GM21367 (cell line): ENCODE measurements around the gene PCSK6.

Experiments used
- ATAC-seq: cut with Tn5 transposase; IDR thresholded peaks from one replicate; pipeline ENCODE4 v1.9.1; 2021; ENCODE audit not compliant: unreplicated experiment

Gene PCSK6

DNA sequence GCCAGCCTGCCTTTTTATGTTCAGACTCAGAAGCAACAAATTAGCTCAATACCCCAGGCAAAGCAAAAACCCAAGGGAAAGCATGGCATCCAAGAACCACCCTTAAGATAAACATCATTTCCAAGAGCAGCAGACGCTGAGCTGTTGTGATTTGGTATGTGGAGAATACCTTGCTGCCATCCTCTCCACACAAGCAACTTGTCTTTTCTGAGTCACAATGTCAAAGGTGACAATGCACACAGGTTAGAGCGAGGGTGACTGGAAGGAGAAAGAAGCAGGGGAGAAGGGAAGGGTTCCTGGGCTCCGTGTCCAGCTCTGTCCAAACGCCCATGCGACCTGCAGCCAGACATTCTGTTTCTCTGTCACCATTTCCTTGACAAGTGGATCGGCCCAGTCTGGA, 6.0 kb downstream of the PCSK6 start:
- ATAC-seq, result no peak

- no peak for ATAC-seq
These were observed 6.8 kb downstream of the PCSK6 start for GRCh38 chr15:101482526-101483371.

- no peak for ATAC-seq
These were observed 7.5 kb downstream of the PCSK6 start for GRCh38 chr15:101481917-101482525.

GRCh38 chr15:101481381-101481705, 8.2 kb downstream of the PCSK6 start:
- ATAC-seq, result no peak

GRCh38 chr15:101480613-101481380, 8.7 kb downstream of the PCSK6 start:
- no peak for ATAC-seq

DNA sequence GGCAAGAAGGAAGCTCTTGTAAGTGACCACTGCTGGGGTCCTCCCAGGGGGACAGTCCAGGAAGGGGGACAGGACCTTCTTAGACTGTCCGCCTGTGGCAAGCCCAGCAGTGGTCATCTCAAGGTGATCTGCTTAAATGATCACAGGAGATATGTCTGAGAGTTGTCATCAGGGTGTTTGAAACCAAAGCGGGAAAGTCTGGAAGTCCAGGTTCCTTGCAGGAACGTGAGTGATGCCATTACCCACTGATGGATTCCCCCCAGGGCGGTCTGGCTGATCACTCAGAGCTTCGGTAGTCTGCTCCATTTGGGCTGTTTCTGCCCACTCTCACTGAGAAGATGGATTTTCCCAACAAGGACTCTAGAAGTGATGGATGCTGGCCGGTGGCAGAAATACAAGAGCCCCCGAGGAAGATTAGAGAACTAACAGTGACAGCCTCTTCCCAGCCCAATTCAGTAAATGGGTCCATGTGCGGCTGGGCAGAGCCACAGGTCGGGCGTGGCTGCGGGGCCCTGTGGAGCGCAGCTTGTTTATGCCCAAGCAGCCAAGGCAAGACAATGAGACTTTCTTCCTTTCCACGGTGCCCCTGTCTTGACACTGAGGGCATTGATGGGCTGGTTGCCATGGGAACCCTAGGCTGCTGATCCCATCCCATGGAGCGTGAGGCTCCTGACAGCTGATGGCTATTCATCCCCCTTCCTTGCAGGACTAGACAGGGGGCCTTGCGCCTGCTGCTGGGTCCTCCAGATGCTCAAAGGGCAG, 9.5 kb downstream of the PCSK6 start:
- no peak for ATAC-seq

DNA sequence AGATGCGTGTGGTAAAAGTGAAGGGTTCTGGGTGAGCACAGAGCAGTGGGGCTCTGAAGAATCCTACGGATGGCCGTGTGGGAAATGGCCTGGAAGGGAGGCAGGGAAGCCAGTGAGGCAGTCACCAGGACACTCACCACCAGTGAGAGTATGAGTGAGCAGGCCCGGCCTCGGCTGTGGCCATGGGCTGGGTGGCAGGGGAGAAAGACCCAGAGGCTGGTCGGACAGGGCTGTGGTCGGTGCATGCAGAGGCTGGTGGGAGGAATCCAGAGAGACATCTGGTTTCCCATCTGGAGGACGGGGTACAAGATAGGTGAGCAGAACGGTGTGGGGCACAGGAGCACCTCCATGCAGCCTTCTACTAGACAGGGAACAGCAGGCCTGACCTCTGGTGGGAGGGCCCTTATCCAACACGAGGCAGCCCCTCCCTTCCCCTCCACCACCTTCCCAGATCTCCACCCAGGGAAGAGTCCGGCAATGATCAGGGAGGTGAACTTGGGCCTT, 10.1 kb downstream of the PCSK6 start:
- no peak for ATAC-seq

- ATAC-seq, result no peak
These were observed 10.7 kb downstream of the PCSK6 start for GRCh38 chr15:101478701-101479341.

DNA sequence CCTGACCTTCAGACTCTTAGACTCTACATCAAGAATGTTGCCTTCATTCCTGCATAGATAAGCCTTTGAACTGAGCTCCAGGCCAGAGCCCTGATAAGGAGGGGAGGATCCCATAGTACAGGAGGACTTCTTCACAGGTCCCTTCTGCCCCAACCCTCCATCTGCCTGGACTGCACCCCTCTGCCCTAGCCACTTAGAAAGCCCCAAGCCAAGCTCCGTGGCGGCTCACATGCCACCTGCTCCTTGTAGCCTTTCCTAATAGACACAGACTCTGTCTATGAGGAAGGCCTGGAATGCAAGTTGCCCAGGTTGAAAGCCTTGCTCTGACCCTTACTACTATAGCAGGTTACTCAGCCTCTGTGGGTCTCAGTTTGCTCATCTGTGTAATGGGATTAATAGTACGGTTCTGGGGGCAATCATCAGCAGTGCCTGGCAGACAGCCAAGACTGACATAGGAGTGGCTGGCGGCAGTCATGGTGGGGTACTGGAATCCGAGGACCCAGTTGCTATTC, 11.6 kb downstream of the PCSK6 start:
- ATAC-seq, result no peak

DNA sequence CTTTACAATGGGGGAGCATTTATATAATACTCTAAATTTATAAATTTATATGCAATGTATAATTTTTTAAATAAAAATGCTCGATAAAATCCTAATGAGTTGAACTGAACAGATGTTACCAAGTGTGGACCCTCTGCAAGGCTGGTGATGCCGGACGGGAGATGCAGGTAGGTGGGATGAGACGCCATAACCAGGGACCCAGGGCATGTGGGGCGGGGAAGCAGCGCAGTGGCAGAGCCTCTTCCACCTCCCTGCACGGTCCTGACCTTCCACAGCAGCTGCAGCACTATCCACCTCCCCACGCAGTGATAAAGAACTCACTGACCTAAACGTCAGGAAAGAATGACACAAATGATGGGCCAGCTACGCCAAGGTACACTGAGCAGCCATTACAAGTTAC, 12.8 kb downstream of the PCSK6 start:
- ATAC-seq, result no peak

- ATAC-seq, result no peak
These were observed 14.5 kb downstream of the PCSK6 start for GRCh38 chr15:101474983-101475382.

GRCh38 chr15:101474233-101474632, 15.3 kb downstream of the PCSK6 start:
- no peak for ATAC-seq

DNA sequence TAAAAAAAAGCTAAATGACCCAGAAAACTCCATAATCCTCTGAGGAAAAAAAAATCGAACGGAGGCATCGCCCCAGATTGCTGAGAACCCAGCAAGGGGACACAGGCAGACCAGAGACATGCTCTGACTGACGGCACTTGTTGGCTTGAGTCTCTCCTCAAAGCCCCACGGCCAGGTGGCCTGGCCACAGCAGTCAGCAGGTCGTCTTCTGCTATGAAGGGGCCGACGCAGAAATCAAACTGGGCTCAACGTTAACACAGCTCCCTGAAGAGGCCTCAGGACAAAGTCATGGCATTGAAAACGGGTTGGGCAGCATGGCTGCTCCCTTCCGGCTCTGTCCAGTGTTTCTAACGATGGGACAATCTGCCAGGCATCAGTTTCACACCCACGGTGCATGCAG, 17.5 kb downstream of the PCSK6 start:
- ATAC-seq, result no peak

- no peak for ATAC-seq
These were observed 18.8 kb downstream of the PCSK6 start for GRCh38 chr15:101470548-101471239.

- no peak for ATAC-seq
These were observed 19.8 kb downstream of the PCSK6 start for GRCh38 chr15:101469520-101470288.

DNA sequence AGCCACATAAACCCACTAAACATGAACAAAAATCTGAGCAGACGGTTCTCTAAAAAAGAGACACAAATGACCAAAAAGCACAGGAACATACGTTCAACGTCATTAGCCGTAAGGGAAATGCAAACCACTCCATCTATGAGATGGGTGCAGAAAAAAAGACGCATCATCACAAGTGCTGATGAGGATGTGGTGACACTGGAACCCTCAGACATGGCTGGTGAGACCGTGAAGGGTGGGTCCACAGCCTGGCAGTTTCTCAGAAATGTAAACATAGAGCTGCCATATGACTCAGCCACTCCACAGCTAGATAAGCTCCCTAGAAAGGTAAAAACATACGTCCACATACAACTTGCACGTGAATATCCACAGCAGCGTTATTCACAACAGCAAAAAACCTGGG, 23.3 kb downstream of the PCSK6 start:
- no peak for ATAC-seq

- no peak for ATAC-seq
These were observed 24.4 kb downstream of the PCSK6 start for GRCh38 chr15:101464999-101465669.

DNA sequence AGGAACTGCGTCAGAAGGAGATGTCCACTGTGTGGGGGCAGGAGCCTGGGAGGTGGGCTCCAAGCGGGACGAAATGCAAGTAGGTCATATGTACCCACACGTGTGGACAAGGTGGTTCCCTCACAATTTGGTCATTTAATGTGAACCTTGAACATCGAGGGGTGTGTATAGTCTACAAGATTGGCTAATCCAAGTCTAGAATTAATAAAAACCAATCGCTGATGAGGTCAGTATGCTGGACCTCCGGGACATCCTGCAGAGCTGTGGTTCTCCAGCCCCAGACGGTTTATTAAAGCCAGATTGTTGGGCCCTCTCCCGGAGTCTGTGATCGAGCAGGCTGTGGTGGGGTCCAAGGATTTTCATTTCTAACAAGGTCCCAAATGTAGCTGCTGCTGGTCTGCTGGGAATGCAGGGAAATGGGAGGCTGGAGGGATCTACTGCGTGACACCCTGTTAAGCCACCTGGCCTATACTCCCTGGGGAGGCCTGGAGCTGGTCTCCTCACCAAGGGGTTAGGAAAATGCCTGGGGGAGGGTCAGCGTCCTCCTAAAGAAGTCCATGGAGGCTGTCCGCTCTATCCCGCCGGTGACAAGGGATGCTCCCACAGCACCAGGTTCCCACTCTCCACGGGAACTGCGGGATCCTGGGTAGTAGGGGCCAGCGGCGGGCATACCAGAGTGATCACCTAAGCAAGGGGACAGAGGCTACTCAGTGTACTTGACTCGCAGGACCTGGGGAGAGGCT, 25.1 kb downstream of the PCSK6 start:
- ATAC-seq, result no peak
